ENCODE results near the gene BCHE.

GRCh38 chr3:165883863-165884478, 46.7 kb upstream of the BCHE start:
- no peak for TF ChIP-seq TAF1 (IDR thresholded peaks at IDR 0.05; ENCODE audit: borderline replicate concordance, low read depth, low read length)
- TF ChIP-seq POLR2AphosphoS5 (IDR thresholded peaks at IDR 0.05; ENCODE audit: low read depth, low read length): no peak
